GM21526 (cell line): ENCODE results near the gene MT1A.
"Not testable (repeated sequence)": the region's sequence is repeated elsewhere in the genome, so short reads cannot be mapped to it uniquely, and the experiment has no call there.

Experiments
- ATAC-seq: cut with Tn5 transposase; IDR thresholded peaks from one replicate; pipeline ENCODE4 v1.9.1; 2021; ENCODE audit warnings: moderate library complexity; ENCODE audit not compliant: unreplicated experiment, low FRiP score

Gene MT1A

GRCh38 chr16:56651586-56651985, 13.1 kb downstream of the MT1A start, which contains the start of gene MT1B:
Gene MT1B, plus strand, starts transcription at chr16:56651886. Its CDS starts 68 bp downstream, at chr16:56651954.
- no peak for ATAC-seq

- ATAC-seq = no peak
Measured at GRCh38 chr16:56652600-56652999, 14.1 kb downstream of the MT1A start.

- no peak for ATAC-seq
Measured at GRCh38 chr16:56653218-56653617, 14.8 kb downstream of the MT1A start.

- no peak for ATAC-seq
Measured at GRCh38 chr16:56657555-56658326, 19.3 kb downstream of the MT1A start, which contains the start of gene MT1F. Gene MT1F, plus strand, starts transcription at chr16:56657959. Its CDS starts 100 bp downstream, at chr16:56658059.

- ATAC-seq = no peak
Measured at GRCh38 chr16:56658327-56658875, 19.9 kb downstream of the MT1A start.

- ATAC-seq = no peak
Measured at GRCh38 chr16:56662357-56663354, 24.2 kb downstream of the MT1A start.

GRCh38 chr16:56664506-56664905, 26.0 kb downstream of the MT1A start:
- ATAC-seq = no peak

GRCh38 chr16:56665286-56666261, 27.1 kb downstream of the MT1A start:
- not testable (repeated sequence) for ATAC-seq

- ATAC-seq = no peak
Measured at GRCh38 chr16:56667581-56668571, 29.4 kb downstream of the MT1A start, which contains the start of gene MT1G. Gene MT1G, minus strand, starts transcription at chr16:56668065. Its CDS starts 72 bp downstream, at chr16:56667993.

- ATAC-seq = no peak
Measured at GRCh38 chr16:56669005-56669839, 30.8 kb downstream of the MT1A start, which contains the start of gene MT1H. Gene MT1H, plus strand, starts transcription at chr16:56669814. Its CDS starts 71 bp downstream, at chr16:56669885.

GRCh38 chr16:56669840-56670619, 31.6 kb downstream of the MT1A start:
- ATAC-seq = no peak

GRCh38 chr16:56670620-56670934, 32.1 kb downstream of the MT1A start:
- no peak for ATAC-seq

- ATAC-seq = not testable (repeated sequence)
Measured at GRCh38 chr16:56671691-56672090, 33.2 kb downstream of the MT1A start.

- ATAC-seq = not testable (repeated sequence)
Measured at GRCh38 chr16:56672171-56672570, 33.7 kb downstream of the MT1A start.

- ATAC-seq = no peak
Measured at GRCh38 chr16:56672761-56673536, 34.5 kb downstream of the MT1A start.

GRCh38 chr16:56673921-56674320, 35.5 kb downstream of the MT1A start:
- ATAC-seq = no peak
